Caki2 (cell line): Measurements from ENCODE around the gene DUSP19. TPM values are rescaled to one million over a fixed set of nuclear protein-coding genes. Genes with fewer than 3 reads are reported as not detected.

Experiments
- DNase-seq: peaks from one replicate; pipeline ENCODE4 v3.0.0-alpha.2; 2015; ENCODE audit warnings: low read depth
- in situ Hi-C: cut with HindIII; loops from 2 replicates; pipeline ENCODE4 v1.10.0; 2016; ENCODE audit warnings: low sequenced_read_pairs, low pct_unique_long_range_greater_than_20kb, mixed read lengths
- total RNA-seq: library from RNA; depleted of rRNA; stranded (reverse); fragments of >200 nt; shearing (Covaris generic); gene quantifications from 2 replicates; pipeline ENCODE4 v1.2.3, GENCODE V29; 2014; ENCODE audit warnings: low replicate concordance; rRNA removed

The DUSP19 gene
- total RNA-seq, 1 experiment from 2014 or later = 2.6 TPM

DNA sequence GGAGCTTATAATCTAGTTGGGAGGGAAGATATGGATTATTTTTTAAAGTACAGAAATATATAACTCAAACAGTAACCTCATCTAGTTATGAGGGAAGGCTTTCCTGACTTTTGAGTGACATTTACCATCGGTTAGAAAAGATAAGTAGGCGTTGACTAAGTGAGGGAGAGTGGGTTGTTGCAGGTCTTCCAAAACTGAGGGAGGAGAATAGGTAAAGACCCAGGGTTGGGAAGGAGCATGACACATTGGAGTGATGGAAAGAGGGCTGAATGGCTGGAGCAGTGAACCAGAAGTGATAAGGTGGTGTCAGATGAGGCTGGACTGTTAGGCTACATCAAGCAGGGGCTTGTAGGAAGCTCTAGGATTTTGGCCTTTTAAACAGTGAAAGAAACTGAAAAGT lies 35.1 kb downstream of the DUSP19 start:
- no peak for DNase-seq
- in situ Hi-C loops = no loop called here

DNA sequence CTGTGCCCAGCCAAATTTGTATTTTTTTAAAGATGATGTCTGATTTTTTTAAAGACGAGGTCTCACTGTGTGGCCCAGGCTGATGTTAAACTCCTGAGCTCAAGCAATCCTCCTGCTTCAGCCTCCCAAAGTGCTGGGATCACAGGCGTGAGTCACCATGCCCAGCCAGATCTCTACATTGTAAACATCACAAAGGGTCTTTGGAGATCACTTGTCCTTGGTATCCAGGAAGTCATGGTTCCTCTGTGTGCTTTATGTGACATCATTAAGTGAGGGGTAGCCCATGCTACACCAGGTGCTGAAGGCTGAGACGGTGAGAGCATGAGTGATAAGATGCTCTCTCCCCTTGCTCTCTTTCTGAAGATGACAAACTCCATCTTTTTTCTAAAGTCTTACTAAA lies 38.7 kb downstream of the DUSP19 start:
- DNase-seq = no peak
- in situ Hi-C loops = no loop called here

DNA sequence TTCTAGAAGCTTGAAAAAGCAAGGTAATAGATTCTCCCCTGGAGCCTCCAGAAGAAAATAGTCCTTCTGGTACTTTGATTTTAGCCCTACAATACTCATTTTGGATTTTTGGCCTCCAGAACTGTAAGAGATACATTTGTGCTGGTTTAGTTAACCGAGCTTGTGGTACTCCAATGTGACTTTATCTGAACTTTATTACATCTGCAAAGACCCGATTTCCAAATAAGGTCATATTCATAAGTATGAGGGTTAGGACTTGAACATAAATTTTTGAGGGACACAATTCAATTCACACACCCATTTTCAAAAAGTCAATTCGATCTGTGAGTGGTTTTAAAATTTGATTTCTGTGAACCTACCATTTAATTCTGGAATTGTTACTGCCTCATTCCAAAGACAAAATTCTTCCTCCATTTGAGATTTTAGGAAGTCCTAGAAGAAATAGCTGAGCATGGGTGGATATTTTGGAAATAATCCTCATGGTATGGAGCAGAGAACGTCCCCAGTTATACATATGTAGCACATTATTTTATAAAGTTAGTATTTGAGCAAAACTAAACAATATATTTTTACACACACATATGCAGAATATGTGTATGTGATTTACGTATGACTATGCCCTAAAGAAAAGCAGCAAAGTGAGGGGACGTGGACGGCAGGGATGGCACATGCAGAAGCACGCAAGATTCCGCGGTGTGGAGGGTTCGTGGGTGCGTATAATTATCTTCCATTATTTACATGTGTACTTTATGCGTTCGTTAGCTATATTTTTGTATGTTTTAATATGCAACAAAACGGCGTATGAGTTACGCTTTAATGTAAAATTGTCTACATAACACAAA lies 44.8 kb downstream of the DUSP19 start:
- in situ Hi-C loops = no loop called here
- DNase-seq = no peak

DNA sequence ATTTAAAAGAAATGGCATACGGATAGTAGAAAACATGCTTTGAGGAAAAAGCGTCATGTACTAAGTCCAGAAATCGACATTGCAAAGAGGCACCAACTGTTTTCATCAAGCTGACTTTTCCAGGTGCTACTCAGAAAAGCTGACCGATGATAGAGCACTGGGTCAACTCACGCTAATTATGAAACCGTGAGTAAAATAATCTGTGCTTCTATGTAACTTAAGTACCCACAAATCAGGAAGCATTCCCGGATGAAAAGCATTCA lies 45.3 kb downstream of the DUSP19 start:
- in situ Hi-C loops = no loop called here
- no peak for DNase-seq

DNA sequence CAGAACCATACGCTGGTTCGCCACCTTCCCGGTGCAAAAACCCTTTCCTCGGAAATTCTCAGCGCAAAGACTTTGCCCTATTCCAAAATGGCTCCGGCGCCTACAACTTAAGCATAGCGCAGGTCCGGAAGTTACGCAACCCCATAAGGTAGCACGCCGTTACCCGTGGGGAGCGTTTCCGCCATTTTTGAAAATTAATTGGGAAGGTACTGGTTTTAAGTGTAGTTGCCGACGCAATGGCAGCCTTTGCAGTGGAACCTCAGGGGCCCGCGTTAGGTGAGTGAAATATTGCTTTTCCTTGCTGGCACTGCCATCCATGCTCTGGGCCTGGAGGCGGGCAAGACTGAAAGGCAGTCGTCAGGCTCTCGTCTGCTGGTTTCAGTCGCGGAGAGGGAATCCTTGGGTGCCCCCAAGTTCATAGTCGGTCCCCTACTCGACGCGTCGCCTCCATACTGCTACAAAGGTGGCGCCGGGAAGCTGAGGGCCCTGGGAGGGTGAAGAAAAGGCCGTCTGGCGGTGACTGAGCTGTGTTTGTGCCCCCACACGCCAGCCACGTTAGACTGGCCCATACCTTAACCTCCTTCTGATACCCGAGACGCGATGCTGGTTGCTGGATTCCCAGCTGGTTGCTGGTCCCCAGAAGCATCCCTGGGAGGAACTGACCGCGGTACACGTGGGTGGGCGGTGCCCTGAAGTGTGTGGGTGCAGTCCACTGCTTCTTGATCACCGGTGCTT lies 45.8 kb downstream of the DUSP19 start, which contains the start of gene NUP35:
Gene NUP35 (plus strand): TSS at position 222 of the 735 bp plus-strand sequence. CDS start 15 bp downstream, at position 237.
- in situ Hi-C loops = no loop called here
- peak; percentile 88 for DNase-seq

DNA sequence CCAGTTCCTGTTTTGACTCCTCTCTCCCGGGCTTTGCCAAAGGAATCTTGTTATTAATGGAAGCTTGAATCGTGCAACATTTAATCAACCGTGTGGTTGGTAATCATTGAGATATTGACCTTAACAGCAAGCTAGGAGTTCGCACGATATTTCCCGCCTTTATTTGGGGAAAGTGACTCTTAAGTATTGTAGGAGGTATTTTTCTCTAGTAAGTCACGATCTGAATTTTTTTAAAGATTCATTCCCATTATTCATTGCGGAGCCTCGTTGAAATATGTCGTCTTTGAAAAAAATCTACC lies 46.4 kb downstream of the DUSP19 start:
- in situ Hi-C loops = no loop called here
- no peak for DNase-seq

DNA sequence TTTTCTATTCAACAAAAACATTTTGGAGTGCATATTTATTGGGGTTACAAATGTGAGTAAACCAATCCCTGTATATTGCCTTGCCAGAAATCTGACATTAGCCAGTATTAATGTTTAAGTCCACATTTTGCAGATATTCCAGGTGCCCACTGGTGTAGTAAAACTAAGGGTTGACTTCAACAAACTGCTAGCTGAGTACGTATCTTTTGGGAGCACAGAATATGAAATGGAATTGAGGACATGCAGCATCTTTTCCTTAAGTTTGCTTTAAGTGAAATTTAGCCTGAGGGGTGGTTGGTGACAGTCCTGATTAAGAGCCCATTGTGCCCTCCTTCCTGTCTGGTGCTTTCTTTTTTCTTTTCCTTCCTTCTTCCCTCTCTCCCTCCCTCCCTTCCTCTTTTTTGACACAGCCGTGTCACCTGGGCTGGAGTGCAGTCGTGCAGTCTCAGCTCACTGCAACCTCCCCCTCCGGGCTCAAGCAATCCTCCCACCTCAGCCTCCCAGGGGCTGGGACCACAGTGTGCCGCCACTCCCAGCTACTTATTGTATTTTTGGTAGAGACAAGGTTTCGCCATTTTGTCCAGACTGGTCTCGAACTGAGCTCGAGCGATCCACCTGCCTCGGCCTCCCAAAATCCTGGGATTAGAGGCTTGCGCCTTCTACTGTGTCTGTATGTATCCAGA lies 47.3 kb downstream of the DUSP19 start:
- in situ Hi-C loops = no loop called here

DNA sequence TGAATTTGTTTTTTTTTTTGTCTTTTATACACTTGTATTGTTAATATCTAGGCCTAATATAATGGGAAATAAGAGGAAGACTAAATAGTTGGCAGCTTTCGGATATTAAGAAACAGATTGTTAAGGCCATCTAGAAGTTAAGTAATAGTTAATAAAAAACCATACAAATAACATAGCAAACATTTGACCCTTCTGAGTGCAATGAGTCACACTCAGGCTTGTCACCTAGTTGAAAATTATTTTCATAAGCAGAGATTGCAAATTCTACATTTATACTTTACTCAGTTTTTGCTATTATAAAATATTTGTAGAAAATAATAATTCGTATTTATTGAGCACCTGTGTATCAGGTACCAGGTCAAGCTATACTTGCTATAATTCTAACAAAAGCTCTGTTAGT lies 48.1 kb downstream of the DUSP19 start:
- peak; percentile 35 for DNase-seq
- in situ Hi-C loops = no loop called here

More for the DNA sequence above, 47.3 kb downstream of the DUSP19 start:
- DNase-seq = peak; percentile 33

DNA sequence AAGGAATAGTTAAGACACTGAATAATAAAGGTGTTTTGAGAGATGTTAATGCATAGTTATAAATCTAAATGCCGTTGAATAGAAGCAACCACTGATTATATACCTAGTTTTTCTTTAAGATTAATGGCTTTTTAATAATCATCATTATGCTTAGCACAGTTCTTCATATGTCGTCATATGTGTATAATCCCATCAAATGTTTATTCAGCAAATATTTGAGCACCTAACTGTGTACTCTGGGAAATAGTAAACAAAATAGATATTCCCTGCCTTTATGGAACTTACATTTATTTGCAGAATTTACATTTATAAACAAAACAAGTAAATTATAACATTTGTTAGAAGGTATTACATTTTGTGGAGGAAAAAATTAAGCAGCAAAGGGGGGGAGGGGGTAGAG lies 55.5 kb downstream of the DUSP19 start:
- in situ Hi-C loops = no loop called here
- DNase-seq = no peak

DNA sequence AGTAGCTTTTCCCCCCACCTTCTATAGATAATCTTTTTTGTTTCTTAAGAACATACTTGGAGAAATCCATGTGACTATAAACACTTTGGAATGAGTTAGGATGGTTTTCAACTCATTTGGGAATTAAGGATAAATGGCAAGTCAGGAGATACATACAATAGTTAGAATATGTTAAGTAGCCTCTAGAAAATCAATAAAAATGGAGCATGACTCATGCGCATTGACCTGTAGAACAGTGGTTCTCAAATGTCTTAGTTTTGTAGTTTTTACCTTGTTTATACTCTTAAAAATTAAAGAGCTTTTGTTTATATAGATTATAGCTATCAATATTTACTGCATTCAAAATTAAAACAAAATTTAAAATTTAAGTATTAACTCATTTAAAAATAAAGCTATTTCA lies 70.4 kb downstream of the DUSP19 start:
- in situ Hi-C loops = no loop called here

DNA sequence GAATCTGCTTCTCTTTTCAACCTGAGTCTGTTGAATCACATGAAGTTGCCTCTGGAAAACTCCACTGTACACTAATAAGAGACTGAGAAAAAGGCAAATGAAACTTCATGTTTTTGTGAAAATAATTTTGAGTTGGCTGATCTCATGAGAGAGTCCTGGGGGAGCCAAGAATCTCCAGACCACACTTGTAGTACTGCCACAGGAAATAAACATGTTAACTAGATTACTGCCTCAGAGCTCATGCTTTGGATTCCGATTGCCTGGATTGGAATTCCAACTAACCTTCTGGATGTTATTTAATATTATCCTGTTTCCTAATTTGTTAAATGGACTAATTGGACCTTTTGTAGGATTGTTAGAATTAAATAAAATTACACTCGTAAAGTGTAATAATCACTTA lies 70.9 kb downstream of the DUSP19 start:
- in situ Hi-C loops = no loop called here
- DNase-seq = no peak

More for the DNA sequence above, 70.4 kb downstream of the DUSP19 start:
- no peak for DNase-seq

Other genes starting within 250 kb of the DUSP19 start
- gene FRZB, start 212.1 kb upstream of the DUSP19 start, total RNA-seq = not detected in 2 replicates
- 72.8 and 88.9 TPM in 2 replicates for gene NCKAP1, start 40.3 kb upstream of the DUSP19 start, total RNA-seq
- 29.0 and 58.0 TPM in 2 replicates for gene NUP35, start 45.7 kb downstream of the DUSP19 start, total RNA-seq